GM12864 (cell line): ENCODE data around the gene GALNT3.

ENCODE experiments used
- DNase-seq: peaks from one replicate; pipeline ENCODE4 v3.0.0-alpha.2; 2011; ENCODE audit warnings: low read depth
- H3K4me3 ChIP-seq: 2 replicates; pipeline ENCODE4 v1.5.1; 2011; ENCODE audit warnings: mild to moderate bottlenecking, low read depth, low read length, control low read depth
- TF ChIP-seq, protein P1 (sequence below): IDR thresholded peaks from 2 replicates; pipeline ENCODE4 v1.5.1; 2011; ENCODE audit warnings: low read depth, mild to moderate bottlenecking, moderate library complexity, low read length, control low read depth, inconsistent platforms; ENCODE audit errors: missing control alignments

Gene GALNT3

GRCh38 chr2:165827921-165828276, 33.9 kb upstream of the GALNT3 start:
- TF ChIP-seq, protein P1, sequence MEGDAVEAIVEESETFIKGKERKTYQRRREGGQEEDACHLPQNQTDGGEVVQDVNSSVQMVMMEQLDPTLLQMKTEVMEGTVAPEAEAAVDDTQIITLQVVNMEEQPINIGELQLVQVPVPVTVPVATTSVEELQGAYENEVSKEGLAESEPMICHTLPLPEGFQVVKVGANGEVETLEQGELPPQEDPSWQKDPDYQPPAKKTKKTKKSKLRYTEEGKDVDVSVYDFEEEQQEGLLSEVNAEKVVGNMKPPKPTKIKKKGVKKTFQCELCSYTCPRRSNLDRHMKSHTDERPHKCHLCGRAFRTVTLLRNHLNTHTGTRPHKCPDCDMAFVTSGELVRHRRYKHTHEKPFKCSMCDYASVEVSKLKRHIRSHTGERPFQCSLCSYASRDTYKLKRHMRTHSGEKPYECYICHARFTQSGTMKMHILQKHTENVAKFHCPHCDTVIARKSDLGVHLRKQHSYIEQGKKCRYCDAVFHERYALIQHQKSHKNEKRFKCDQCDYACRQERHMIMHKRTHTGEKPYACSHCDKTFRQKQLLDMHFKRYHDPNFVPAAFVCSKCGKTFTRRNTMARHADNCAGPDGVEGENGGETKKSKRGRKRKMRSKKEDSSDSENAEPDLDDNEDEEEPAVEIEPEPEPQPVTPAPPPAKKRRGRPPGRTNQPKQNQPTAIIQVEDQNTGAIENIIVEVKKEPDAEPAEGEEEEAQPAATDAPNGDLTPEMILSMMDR: no peak
- DNase-seq: no peak
- no peak overlapping the region for H3K4me3 ChIP-seq

DNA sequence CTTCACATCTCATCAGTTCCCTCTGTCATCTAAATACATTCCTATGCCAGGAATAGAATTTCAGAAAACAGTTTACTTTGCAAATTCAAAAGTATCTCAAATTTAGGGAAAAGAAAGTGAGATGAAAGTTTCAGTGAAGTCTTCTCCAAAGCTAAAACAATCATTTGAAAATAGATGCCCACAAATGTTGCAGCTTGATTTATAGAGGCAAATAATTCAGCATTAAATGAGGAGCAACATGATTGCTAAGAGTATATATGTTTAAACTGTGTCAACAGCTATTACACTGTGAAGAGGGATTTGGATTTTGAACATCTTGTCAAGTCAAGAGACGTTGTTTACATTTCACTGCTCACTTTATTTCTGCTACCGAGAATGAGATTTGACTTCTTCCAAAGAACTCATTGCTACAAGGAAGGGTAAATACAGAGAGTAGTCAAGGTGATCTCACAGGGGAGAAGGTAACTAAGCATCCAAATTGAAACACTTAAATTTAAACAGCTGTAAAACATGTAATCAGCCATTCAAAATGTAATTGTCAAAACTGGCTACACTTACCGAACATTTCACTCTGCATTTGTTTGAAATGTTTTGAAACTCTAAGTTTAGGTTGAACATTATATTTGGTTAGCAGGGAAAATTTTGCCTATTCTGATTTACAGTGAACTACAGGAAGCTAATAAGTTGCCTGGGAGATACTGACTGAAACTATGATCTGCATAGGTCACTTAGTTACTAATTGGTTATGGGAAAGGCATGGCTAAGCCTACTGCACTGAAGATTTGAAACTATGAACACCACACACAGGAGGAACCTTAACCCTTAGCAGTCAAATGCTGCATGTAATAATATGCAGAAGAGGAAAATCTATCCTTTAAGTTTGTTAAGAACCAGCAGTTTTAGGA, 33.2 kb upstream of the GALNT3 start:
- TF ChIP-seq, protein P1: no peak
- H3K4me3 ChIP-seq: no peak overlapping the region
- no peak for DNase-seq

DNA sequence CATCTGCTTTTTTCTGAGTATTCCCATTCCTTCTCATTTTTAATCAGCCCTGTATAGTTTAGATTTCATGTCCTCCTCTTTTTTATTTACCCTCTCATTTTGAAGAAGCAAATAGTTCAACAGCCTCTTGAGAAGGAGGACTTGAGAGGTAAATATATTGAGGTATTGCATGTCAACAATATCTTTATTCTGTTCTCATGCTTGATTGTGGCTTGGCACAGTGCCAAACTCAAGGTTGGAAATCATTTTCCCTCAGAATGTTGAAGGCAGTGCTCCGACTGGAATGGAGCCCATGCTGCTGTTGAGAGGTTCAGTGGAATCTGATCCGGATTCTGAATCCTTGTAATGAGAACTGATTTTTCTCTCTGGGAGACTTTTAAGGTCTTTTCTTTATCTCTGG, 31.0 kb upstream of the GALNT3 start:
- TF ChIP-seq, protein P1: no peak
- no peak for DNase-seq
- no peak overlapping the region for H3K4me3 ChIP-seq

- TF ChIP-seq, protein P1: no peak
- DNase-seq: no peak
- no peak overlapping the region for H3K4me3 ChIP-seq
Measured at GRCh38 chr2:165820296-165820695, 26.2 kb upstream of the GALNT3 start.

DNA sequence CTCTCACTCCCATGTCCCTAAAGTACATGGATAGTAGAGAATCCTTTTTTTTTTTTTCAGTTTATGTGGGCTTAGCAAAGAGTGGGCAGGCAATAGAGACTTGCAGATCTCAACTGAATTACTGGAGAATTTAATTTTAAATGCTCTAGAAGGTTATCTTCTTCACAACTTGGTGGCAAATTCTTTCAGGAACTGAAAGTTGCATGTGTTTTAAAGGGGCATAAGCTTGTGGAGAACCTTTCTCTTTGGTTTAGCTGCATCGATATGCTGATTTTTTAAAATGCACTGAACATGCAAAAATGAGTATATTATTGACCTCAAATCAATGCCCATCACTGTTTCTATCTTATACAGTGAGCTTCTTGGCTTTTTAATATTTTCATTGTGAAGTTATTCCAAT, 24.9 kb upstream of the GALNT3 start:
- no peak overlapping the region for H3K4me3 ChIP-seq
- DNase-seq: no peak
- TF ChIP-seq, protein P1: no peak

GRCh38 chr2:165815299-165816141, 21.5 kb upstream of the GALNT3 start:
- no peak overlapping the region for H3K4me3 ChIP-seq
- no peak for DNase-seq
- TF ChIP-seq, protein P1: no peak

DNA sequence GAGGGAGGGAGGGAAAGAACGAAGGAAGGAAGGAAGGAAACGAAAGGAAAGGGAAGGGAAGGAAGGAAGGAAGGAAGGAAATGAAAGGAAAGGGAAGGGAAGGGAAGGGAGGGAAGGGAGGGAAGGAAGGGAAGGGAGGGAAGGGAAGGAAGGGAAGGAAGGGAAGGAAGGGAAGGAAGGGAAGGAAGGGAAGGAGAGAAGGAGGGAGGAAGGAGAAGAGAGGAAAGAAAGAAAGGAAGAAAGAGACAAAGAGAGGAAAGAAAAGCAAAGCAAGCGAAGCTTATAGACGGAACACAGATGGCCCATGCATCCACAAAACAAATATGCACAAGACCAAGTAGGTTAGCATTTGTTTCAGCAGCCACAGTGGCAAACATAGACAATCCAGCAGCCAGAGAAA, 20.4 kb upstream of the GALNT3 start:
- no peak overlapping the region for H3K4me3 ChIP-seq
- TF ChIP-seq, protein P1: no peak

More for the DNA sequence above, 20.4 kb upstream of the GALNT3 start:
- DNase-seq: no peak
